Immature natural killer cell (primary cell): Measurements from ENCODE around the gene SPTBN4. TPM values are rescaled to one million over a fixed set of nuclear protein-coding genes. Genes with fewer than 3 reads are reported as not detected.
"Not testable (repeated sequence)": the region's sequence is repeated elsewhere in the genome, so short reads cannot be mapped to it uniquely, and the experiment has no call there.

ENCODE experiments used
- DNase-seq, 3 donors: peaks; one replicate each; pipeline ENCODE4 v3.0.0; 2022; ENCODE audit warnings: mixed read lengths in 1 of 3
- H3K27ac Mint-ChIP-seq, 6 donors: one replicate each; pipeline ENCODE4 v1.8.0; 2020; ENCODE audit warnings: mixed read lengths in 6 of 6, mild to moderate bottlenecking in 5 of 6, inconsistent platforms in 4 of 6, moderate library complexity in 3 of 6
- H3K27me3 Mint-ChIP-seq, 3 donors: one replicate each; pipeline ENCODE4 v1.8.0; 2020 to 2021; ENCODE audit warnings: low read depth in 3 of 3, mild to moderate bottlenecking in 3 of 3, mixed read lengths in 3 of 3, moderate library complexity in 3 of 3, inconsistent platforms in 1 of 3
- H3K36me3 Mint-ChIP-seq, 3 donors: one replicate each; pipeline ENCODE4 v1.8.0; 2020; ENCODE audit warnings: mixed read lengths in 3 of 3, inconsistent platforms in 2 of 3, mild to moderate bottlenecking in 2 of 3
- H3K4me1 Mint-ChIP-seq, 2 donors: one replicate each; pipeline ENCODE4 v1.8.0; 2020; ENCODE audit warnings: inconsistent platforms in 2 of 2, mild to moderate bottlenecking in 2 of 2, mixed read lengths in 2 of 2, moderate library complexity in 1 of 2
- H3K4me3 Mint-ChIP-seq, 5 donors: one replicate each; pipeline ENCODE4 v1.8.0; 2020; ENCODE audit warnings: mild to moderate bottlenecking in 5 of 5, mixed read lengths in 5 of 5, inconsistent platforms in 3 of 5, moderate library complexity in 3 of 5
- H3K9me3 Mint-ChIP-seq, 6 donors: one replicate each; pipeline ENCODE4 v1.8.0; 2020; ENCODE audit warnings: mild to moderate bottlenecking in 6 of 6, mixed read lengths in 6 of 6, inconsistent platforms in 4 of 6, moderate library complexity in 3 of 6
- polyA plus RNA-seq, 3 donors: library from polyadenylated mRNA; unstranded; fragments of 300-500 nt; fragmentation: Illumina TruSeq; gene quantifications; one replicate each; pipeline ENCODE4 v1.2.3, GENCODE V29; 2021

Gene SPTBN4
- polyA plus RNA-seq, 3 donors from 2014 or later, result 0.26 TPM; not detected in 2

DNA sequence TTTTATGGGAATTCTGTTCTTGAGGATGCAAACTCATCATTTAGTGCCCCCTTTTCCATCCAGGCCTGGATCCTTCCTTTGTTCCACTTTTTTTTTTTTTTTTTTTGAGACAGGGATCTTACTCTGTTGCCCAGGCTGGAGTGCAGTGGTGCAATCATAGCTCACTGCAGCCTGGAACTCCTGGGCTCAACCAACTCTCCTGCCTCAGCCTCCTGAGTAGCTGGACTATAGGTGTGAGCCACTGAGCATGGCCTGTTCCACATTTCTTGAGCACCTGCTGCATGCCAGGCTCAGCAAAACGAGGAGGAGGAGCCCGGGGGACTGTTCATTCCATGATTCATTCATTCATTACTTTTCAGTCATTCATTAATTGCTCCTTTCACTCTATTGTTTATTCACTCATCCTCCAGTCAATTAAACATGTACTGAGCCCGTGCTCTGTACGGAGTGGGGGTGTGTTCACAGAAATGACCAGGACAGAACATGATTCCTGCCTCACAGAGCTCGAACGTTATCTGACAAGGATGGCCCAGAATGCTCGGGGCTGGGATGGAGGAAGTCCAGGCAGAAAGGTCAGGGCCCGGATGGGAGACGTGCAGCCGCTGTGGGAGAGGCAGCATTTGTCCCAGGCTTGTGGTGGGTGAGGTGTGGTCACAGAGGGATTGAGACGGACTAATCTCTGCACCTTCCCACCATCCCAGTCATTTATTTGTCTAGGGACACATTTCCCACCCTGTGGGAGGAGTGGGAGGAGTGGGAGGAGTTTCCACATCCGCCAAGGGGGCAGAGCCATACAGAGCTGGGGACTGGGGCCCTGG, 58.6 kb downstream of the SPTBN4 start:
- no peak for DNase-seq

DNA sequence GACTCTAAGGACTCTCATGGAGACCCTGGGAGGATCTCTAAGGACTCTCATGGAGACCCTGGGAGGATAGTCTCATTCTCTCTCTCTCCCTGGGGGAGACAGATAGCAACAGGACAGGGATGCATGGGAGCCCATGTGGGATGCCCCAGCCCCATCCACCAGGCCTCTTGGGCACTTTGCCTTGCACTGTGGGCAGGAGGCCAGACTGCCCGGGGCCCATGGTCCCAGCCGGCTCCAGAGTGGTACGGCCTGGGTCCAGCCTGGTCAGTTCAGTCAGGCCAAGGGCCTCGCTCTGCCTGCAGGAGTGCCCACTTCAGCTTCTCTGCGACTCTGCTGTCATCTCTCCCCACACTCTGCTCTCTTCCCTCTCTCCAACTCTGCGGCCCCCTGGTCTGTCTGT, 61.3 kb downstream of the SPTBN4 start:
- Mint-ChIP-seq H3K9me3 (no peaks in the 10 kb centered on the region), H3K4me3 (no peak overlapping the region), H3K4me1 (peaks cover 17% of the 10 kb centered on the region in 2 donors), H3K27ac (peak overlapping the region in 1 of 6 donors; percentile 32), H3K36me3 (no peaks in the 10 kb centered on the region), H3K27me3 (peaks cover 15 to 24% (median 20%) of the 10 kb centered on the region in 3 donors)
- DNase-seq, result no peak

More for the DNA sequence above, 58.6 kb downstream of the SPTBN4 start:
- Mint-ChIP-seq H3K9me3 (no peaks in the 10 kb centered on the region), H3K4me3 (no peak overlapping the region), H3K4me1 (peaks cover 9 to 10% of the 10 kb centered on the region in 2 donors), H3K27ac (no peak overlapping the region), H3K36me3 (no peaks in the 10 kb centered on the region), H3K27me3 (peaks cover 7 to 13% (median 12%) of the 10 kb centered on the region in 3 donors)

DNA sequence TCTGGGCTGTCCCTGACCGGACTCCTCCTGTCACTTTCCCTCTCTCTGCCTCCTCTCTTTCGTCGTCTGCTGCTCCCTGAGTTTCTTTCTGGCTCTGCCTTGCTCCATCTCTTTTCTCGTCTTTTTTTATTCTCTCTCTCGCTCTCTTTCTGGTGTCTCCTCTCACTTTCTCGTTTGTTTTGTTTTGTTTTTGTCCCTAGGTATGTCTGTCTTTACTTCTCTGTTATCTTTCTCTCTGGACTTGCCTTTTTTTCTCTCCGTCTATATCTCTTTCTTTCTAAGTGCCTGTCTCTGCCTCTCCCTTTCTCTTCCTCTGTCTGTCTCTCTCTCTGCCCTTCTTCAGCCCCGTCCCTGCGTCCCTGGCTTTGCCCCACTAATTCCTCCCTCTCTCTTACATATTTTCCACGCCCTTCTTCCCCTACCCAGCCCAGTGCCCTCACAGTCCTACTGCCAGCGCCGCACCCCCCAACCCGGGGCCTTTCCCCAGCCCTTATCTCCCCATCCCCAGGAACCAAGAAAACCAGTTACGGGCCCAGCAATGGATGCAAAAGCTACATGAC, 61.8 kb downstream of the SPTBN4 start:
- no peak for DNase-seq
- peaks cover 17 to 24% (median 20%) of the 10 kb centered on the region in 3 donors for H3K27me3 Mint-ChIP-seq
- H3K4me1 Mint-ChIP-seq, result peaks cover 17% of the 10 kb centered on the region in 2 donors
- peak overlapping the region; percentile 3 to 81 (median 22) for H3K4me3 Mint-ChIP-seq
- no peaks in the 10 kb centered on the region for H3K36me3 Mint-ChIP-seq
- H3K27ac Mint-ChIP-seq, result peak overlapping the region in 2 of 6 donors; percentile 25 to 32
- H3K9me3 Mint-ChIP-seq, result no peaks in the 10 kb centered on the region

DNA sequence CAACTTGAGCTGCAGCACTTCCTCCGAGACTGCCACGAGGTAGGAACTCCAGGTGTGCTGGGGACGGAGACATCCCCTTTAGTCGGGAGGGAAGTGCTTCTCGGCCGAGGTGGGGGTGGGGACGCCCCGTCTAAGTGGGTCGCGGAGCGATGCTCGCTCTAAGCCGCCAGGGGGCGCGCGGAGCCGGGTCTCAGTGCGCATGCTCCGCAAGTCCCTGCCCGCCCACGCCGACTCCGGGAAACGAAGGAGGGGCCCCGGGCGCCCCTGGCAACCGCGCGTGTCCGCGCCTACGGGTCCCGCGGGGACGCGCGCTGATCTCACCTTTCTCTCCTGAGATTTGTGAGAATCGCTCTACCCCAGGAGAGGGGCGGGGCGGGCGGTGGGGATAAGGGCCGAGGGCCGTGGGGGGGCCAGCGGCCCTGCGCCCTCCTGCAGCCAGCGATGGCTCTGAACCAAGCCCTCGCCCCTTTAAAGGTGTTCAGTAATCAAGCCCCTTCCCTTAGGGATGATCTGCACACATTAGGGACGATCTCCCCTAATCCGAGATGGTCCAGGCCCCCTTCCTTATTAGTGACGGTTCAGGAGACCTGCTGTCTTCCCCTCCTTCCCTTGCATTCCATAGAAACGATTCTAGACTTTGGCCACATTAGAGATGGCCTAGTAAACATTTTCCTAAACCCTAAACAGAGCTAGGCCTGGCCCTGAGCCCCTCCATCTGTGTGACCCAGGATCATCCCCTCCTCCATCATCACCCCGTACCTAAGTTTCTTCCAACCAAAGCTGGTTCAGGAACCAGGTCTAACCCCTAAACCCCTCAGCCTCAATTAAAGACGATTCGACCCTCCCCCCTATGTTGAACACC, 62.5 kb downstream of the SPTBN4 start:
- H3K4me1 Mint-ChIP-seq, result peaks cover 17% of the 10 kb centered on the region in 2 donors
- peak overlapping the region; percentile 69 to 85 (median 80) for H3K4me3 Mint-ChIP-seq
- no peaks in the 10 kb centered on the region for H3K9me3 Mint-ChIP-seq
- peak; percentile 87 to 89 (median 87) for DNase-seq
- H3K36me3 Mint-ChIP-seq, result no peaks in the 10 kb centered on the region
- peak overlapping the region; percentile 29 to 82 (median 59) for H3K27ac Mint-ChIP-seq
- H3K27me3 Mint-ChIP-seq, result peaks cover 19 to 24% (median 20%) of the 10 kb centered on the region in 3 donors

DNA sequence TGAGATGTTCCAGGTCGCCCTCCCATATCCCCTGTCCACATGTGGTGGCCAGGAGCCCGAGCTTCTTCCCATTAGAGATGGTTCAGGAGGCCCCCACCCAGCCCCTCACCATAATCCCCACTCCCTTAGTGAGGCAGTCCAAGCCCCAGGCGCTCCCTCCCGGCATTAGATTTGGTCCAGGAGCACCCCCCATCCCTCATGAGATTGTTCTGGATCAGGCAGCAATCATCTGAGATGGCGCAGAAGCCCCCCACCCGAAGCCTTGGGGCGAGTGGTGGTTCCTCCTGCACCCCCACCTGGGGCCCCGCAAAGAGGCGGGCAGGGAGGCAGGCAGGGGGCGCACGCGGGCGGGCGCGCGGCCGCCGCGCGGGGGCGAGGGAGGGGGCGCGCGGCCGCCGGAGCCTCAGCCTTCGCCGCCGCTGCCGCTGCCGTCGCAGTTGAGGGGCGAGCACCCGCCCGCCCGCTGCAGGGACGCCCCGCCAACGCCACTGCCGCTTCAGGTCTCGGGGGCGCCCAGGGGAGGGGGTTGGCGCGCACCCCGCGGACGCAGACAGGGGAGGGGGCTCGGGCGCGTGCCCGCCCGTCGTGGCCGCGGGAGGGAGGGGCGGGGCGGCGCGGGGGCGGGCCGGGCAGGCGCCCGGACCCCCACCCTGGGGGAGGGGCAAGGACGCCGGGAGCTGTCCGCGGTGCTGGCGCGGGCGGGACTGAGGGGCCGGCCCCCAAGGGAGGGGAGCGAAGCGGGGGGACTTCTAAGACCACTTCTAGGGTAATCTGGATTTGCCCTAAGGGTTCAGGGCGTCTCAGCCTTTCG, 63.5 kb downstream of the SPTBN4 start:
- H3K4me1 Mint-ChIP-seq, result peaks cover 17% of the 10 kb centered on the region in 2 donors
- no peaks in the 10 kb centered on the region for H3K36me3 Mint-ChIP-seq
- peak overlapping the region in 3 of 6 donors; percentile 49 to 82 (median 69) for H3K27ac Mint-ChIP-seq
- peak overlapping the region; percentile 69 to 85 (median 80) for H3K4me3 Mint-ChIP-seq
- H3K27me3 Mint-ChIP-seq, result peaks cover 22 to 27% (median 22%) of the 10 kb centered on the region in 3 donors
- DNase-seq, result peak; percentile 18 to 25 (median 20)
- no peaks in the 10 kb centered on the region for H3K9me3 Mint-ChIP-seq

DNA sequence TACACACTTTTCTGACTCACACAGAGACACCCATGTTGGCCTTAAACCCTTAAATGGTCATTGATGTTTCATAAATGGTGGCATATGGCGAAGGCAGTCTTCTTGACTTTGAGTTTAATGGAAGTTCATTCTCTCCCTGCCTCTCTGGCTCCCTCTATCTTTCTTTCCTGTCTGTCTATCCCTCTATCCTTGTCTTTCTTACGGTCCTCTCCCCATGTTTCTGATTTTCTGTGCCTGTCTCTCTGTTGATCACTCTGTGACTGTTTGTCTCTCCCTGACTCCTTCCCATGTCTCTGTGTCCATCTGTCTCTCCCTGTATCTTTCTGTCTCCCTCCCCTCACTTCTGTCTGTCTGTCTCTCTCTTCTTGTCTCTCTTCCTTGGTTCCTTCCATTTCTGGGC, 66.7 kb downstream of the SPTBN4 start:
- Mint-ChIP-seq H3K27me3 (peaks cover 24 to 29% (median 26%) of the 10 kb centered on the region in 3 donors), H3K4me3 (no peak overlapping the region), H3K9me3 (no peaks in the 10 kb centered on the region), H3K4me1 (peaks cover 17% of the 10 kb centered on the region in 2 donors), H3K27ac (no peak overlapping the region), H3K36me3 (no peaks in the 10 kb centered on the region)
- DNase-seq, result no peak

DNA sequence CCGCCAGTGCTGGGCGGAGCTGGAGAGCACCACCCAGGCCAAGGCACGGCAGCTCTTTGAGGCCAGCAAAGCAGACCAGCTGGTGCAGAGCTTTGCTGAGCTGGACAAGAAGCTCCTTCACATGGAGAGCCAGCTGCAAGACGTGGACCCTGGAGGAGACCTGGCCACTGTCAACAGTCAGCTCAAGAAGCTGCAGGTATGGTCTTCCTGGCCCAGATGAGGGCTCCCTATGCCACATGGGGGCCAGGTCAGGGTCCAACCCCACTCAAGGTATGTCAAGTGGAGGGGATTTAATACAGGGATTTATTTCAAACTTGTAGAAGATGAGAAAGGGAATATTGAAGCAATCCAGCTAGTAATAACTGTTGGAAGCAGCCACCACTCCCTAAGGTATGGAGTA, 67.3 kb downstream of the SPTBN4 start:
- Mint-ChIP-seq H3K27ac (no peak overlapping the region), H3K9me3 (no peaks in the 10 kb centered on the region), H3K4me3 (no peak overlapping the region), H3K4me1 (peaks cover 15 to 17% of the 10 kb centered on the region in 2 donors), H3K27me3 (peaks cover 23 to 29% (median 24%) of the 10 kb centered on the region in 3 donors), H3K36me3 (no peaks in the 10 kb centered on the region)
- DNase-seq, result no peak

DNA sequence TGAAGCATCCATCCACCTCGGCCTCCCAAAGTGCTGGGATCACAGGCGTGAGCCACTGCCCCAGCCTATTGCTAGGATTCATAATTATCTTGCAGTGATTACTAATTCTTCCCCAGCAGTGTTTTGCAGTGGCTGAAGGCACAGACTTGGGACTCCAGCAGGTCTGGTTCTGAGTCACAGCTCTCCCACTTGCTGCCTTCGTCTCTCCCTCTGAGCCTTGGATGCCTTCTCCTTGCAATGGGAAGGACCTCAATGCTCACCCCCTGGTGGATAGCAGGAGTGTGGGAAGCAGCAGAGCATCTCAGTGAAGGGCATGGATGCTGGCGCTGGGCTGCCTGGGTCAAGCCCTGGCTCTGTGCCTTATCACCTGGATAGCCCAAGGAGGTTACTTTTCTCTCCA, 72.3 kb downstream of the SPTBN4 start:
- Mint-ChIP-seq H3K4me3 (no peak overlapping the region), H3K27me3 (peaks cover 8 to 9% (median 9%) of the 10 kb centered on the region in 3 donors), H3K27ac (no peak overlapping the region), H3K4me1 (no peaks in the 10 kb centered on the region), H3K36me3 (no peaks in the 10 kb centered on the region), H3K9me3 (no peaks in the 10 kb centered on the region)
- DNase-seq, result no peak

DNA sequence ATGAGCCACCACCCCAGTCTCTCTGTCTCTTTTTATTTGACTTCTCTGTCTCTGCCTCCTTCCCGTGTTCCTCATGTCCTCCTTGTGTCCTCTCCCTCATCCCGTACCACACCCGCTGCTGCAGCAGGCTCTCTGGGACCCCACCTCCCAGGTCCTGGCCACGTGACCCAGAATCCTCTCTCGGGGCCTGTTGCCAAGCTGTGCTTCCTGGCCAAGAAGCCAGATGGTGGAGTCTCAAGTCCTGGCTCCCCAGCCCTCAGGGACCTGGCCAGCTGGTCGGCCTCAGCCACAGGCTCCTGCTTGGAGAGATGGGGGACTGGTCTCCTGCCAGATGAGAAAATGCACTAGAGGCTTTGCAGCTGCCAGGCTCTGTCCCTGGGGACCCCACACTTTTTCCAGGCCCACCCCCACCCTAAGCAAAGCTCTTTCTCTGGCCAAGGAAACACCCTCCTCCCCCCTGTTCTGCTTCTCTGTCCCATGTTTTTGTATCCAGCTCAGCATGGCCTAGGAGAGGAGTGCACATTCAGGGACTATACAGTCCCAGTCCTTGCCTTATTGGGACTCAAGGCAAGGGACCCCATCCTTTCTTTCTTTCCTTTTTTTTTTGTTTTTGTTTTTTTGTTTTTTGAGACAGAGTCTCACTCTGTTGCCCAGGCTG, 75.5 kb downstream of the SPTBN4 start:
- Mint-ChIP-seq H3K27me3 (peaks cover 1 to 4% (median 1%) of the 10 kb centered on the region in 3 donors), H3K4me1 (no peaks in the 10 kb centered on the region), H3K27ac (no peak overlapping the region), H3K36me3 (no peaks in the 10 kb centered on the region), H3K4me3 (no peak overlapping the region), H3K9me3 (peaks cover 0 to 2% (median 0%) of the 10 kb centered on the region in 6 donors)
- DNase-seq, result no peak

DNA sequence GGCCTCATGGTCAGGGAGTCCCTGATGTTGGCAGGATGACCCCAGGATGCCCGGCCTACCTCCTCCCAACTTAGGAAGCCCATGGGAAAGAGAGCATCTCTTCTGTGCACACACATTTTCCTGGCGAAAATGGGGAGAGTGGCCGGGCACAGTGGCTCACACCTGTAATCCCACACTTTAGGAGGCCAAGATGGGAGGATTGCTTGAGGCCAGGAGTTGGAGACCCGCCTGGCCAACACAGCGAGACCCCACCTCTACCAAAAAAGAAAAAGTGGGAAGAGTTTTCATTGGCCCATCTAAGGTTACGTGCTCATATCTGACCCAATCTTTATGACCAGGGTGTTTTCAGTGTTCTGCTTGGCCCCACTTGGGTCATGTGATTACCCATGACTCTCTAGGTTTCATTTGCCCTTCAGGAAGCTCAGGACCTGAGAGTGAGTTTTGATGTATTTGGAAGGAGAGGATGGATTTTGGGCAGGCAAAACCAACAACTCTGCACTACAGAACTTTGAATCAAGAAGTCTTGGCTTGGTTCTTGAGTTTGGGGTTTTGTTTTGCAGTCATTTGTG, 76.3 kb downstream of the SPTBN4 start:
- Mint-ChIP-seq H3K4me3 (no peak overlapping the region), H3K9me3 (peaks cover 0 to 2% (median 0%) of the 10 kb centered on the region in 6 donors), H3K27ac (no peak overlapping the region), H3K27me3 (peaks cover 1 to 4% (median 2%) of the 10 kb centered on the region in 3 donors), H3K4me1 (no peaks in the 10 kb centered on the region), H3K36me3 (no peaks in the 10 kb centered on the region)
- DNase-seq, result no peak

DNA sequence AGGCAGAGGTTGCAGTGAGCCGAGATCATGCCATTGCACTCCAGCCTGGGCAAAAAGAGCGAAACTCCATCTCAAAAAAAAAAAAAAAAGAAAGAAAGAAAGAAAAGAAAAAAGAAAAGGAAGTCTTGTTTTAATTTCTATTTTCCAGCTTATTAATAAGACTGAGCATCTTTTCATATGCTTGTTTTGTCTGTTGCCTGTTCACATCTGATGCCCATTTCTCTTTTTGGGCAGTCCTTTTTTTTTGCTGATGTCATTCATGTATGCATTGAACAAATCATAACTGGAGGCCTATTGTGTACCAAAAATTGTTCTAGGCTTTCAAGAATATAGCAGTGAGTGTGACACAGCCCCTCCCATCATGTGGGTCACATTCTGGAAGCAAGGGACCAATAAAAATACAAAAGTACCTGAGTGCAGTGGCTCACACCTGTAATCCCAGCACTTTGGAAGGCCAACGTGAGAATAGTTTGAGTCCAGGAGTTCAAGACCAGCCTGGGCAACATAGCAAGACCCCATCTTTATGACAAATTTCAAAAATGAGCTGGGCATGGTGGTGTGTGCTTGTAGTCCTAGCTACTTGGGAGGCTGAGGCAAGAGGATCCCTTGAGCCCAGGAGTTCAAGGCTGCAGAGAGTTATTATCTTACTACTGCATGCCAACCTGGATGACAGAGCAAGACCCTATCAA, 79.5 kb downstream of the SPTBN4 start:
- not testable (repeated sequence) for H3K9me3 Mint-ChIP-seq, H3K4me1 Mint-ChIP-seq, H3K27me3 Mint-ChIP-seq, H3K36me3 Mint-ChIP-seq, H3K27ac Mint-ChIP-seq, H3K4me3 Mint-ChIP-seq, DNase-seq

DNA sequence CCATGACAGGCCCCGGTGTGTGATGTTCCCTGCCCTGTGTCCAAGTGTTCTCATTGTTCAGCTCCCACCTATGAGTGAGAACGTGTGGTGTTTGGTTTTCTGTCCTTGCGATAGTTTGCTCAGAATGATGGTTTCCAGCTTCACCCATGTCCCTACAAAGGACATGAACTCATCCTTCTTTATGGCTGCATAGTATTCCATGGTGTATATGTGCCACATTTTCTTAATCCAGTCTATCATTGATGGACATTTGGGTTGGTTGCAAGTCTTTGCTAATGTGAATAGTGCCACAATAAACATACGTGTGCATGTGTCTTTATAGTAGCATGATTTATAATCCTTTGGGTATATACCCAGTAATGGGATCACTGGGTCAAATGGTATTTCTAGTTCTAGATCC, 80.4 kb downstream of the SPTBN4 start:
- H3K4me1 Mint-ChIP-seq, H3K4me3 Mint-ChIP-seq, H3K27me3 Mint-ChIP-seq, DNase-seq, H3K27ac Mint-ChIP-seq, H3K36me3 Mint-ChIP-seq, H3K9me3 Mint-ChIP-seq: not testable (repeated sequence)
